Adrenal gland (tissue), 5 donors: ENCODE measurements around the gene ZNF790.

Source experiments
- CTCF ChIP-seq, 6 experiments: fragments of 450-650 bp in 4 of 6; fragments of 200-600 bp in 2 of 6; sonication (generic) in 1 of 6; IDR thresholded peaks; 1 replicate in 5 of 6; 2 replicates in 1 of 6; pipeline versions ENCODE4 v1.5.1 to v1.8.0; 2016 to 2021; ENCODE audit warnings: antibody characterized with exemption in 6 of 6, mild to moderate bottlenecking in 2 of 6, moderate library complexity in 1 of 6
- POLR2A ChIP-seq, 2 donors: fragments of 450-650 bp; IDR thresholded peaks; one replicate each; pipeline ENCODE4 v1.6.1; 2017; ENCODE audit warnings: antibody characterized with exemption in 2 of 2, mild to moderate bottlenecking in 2 of 2, moderate library complexity in 1 of 2
- donor health status: DM: no; HTN: no; CAD: no.

- TF ChIP-seq POLR2A (IDR thresholded peaks at IDR 0.05) (no peak), CTCF (IDR thresholded peaks at IDR 0.05) (no peak)
Measured at GRCh38 chr19:36837176-36837905, 846 bp downstream of the ZNF790 start.
